ENCODE results near the gene GPRC5B.

The GPRC5B gene, protein sequence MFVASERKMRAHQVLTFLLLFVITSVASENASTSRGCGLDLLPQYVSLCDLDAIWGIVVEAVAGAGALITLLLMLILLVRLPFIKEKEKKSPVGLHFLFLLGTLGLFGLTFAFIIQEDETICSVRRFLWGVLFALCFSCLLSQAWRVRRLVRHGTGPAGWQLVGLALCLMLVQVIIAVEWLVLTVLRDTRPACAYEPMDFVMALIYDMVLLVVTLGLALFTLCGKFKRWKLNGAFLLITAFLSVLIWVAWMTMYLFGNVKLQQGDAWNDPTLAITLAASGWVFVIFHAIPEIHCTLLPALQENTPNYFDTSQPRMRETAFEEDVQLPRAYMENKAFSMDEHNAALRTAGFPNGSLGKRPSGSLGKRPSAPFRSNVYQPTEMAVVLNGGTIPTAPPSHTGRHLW

DNA sequence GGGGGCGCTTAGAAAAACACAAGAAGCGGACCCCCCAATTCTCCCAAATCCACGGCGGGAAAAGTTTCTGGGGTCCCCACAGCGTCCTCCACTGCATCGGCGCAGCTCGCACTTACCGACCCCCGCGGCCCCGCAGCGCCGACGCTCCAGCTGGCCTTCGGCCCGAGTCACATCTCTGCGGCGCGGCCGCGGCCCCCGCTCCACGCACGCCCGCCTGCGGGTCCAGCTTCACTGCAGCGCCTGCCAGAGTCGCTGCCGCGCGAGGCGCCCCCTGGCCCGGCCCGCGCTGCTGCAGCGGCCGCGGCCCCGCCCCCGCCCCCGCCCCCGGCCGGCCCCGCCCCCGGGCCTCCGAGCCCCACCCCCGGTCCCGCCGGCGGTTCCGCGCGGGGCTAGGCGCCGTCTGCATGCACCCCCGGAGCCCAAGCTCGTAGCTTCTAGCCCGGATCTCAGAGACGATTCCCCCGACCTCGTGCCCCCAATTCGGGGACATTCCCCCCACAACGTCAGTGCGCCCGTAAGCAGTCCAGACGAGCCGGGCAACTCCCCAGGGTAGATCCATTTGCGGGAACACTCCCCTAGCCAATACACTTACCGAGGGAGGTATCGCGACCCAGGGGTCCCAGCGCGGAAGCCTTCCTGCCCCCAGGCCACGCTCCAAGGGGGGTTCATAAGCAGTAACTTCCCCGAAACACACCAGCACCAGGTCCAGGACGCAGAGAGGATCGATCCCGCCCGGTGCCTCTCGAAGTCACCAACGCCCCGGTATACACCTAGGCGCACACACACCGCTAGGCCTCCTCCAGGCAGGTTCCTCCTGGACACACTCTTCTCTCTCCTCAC lies at the start of gene GPRC5B:
Gene GPRC5B (minus strand): TSS at position 238 of the 840 bp plus-strand sequence. CDS start 12,003 bp downstream, outside the sequence.
- peak; percentile 12 for DNase-seq

DNA sequence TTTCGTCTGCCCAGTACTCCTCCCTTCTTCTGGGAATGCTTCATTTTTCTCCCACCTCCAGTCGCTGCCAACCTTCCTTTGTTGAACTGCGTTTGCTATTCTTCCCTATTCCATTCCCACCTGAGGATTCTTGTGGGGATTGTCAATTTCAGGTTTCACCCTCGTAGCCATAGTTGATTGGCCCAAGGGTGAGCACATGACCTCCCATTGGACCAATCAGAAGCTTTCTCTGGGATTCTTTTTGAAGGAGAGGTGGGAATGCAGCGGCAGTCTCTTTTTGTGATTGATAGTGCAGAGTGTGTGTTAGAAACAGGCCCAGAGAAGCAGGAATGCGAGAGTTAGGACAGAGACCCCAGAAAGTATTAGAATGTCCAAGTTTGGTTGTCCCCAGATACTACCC lies 49.1 kb upstream of the GPRC5B start:
- DNase-seq: no peak

DNA sequence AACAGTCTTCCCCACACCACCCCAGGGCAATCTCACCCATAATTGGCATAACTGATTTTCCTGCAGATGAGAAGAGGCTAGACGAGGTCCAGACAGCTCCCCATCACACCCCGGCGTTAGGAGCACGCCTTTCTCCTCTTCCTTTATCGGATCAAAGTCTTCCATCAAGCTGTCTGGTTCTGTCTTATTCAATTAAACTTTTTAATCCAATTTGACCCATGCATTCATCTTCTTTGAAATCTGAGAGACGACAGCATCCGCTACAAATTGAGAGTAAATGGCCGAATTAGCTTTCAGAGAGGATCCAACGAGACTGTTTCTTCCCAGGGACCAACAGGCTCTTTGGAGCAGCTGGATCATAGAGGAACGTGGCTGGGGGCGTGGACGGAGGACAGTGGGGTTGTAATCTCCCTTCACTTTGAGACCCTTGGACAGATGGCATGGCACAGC lies 44.4 kb upstream of the GPRC5B start:
- no peak for DNase-seq

DNA sequence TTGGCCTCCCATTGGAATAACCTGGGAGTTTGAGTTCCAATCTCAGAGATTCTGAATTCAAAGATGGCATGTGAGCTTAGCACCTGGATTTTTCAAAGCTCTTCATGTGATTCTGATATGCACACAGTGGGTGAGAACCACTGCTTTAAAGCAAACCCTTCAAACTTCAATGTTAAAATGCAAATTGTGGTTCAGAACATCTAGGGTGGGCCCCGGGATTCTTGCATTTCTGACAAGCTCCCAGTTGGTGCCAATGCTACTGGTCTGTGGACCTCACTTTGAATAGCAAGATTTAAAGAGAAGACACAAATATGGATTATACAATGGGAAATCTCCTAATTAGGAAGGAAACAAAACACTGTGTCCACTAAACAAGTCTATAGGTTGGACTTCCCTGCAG lies 43.8 kb upstream of the GPRC5B start:
- no peak for DNase-seq

DNA sequence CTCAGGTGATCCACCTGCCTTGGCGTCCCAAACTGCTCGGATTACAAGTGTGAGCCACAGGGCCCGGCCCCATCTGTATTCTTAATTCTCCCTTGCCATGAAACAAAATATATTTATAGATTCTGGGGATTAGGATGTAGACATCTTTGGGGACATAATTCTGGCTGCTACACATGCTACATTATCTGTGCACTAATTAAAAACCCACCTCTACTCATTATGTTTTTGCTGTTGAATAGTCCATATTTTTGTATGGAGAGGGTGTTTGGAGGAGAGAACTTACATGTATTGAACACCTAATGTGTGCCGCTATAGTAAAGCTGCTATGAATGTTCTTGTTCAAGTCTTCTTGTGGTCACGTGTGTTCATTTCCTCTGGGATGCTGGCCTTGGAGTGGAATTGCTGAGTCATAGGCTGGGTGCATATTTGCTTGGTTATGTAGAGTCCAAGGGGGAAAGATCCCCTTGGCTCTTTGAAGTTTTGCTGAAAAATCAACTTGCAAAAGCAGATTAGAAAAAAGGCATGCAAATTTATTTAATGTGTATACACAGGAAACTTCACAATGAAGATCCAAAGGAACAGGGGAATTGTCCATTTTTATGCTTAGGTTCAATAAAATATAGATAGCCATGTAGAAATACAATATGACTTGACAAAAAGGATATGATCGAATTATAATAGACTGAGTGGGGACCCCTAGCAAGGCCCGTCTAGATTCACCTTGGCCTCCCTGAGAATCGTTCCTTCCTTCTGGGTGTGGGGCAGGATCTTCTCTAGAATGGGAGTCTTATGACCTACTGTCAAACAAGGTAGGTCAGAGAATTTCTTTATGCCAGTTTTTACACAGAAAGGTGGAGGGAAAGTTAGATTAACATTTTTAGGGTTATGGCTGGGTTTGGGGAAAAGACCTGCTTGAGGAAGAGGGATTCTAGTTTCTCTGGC lies 42.1 kb upstream of the GPRC5B start:
- no peak for DNase-seq

DNA sequence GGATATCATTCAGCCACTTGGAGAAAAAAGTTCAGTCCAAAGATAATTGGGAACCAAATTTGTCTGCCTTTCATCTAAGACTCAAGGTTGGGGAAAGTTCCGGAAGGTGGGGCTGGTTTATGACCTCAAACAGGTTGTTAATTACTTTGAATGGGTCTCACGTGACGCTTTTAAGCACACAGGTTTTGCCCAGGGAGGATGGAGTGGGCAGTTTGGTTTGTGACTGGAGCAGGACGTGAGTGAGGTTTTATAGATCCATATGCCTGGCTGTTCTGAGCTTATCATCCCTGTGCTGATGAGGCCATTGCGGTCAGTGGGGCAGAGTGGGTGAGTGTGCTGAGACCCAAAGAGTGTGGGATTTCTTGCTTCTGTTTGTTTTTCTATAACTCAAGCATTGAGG lies 38.7 kb upstream of the GPRC5B start:
- DNase-seq: no peak

DNA sequence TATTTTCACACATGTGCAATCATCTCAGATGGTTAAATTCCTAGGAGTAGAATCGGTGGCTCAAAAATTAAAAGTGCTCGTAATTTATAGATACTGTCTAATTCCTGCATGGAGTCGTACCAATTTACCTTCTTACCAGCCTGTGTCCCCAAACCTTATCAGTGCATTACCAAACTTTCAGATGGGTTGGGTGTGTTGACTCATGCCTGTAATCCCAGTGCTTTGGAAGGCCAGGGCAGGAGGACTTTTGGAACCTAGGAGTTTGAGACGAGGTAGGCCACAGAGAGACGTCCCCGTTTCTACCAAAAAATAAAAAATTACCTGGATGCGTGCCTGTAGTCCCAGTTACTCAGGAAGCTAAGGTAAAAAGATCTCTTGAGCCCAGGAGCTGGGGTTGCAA lies 34.5 kb upstream of the GPRC5B start:
- no peak for DNase-seq

DNA sequence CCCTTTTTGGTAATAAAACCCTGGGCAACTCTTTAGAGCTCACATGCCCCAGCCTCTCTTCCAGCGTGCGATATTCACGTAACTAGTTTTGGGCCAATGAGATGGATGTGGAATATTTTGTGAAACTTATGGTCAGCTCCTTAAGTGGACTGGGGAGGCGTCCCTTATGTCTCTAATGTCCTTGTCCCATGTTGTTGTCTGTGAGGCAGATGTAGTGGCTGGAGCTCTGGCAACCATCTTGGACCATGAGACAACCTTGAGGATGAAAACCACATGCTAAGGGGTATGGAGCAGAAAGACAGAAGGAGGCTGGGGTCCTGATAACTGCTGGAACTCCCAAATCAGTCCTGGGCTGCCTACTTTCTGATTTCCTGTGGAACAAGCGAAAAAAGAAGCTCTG lies 31.4 kb upstream of the GPRC5B start:
- DNase-seq: no peak

DNA sequence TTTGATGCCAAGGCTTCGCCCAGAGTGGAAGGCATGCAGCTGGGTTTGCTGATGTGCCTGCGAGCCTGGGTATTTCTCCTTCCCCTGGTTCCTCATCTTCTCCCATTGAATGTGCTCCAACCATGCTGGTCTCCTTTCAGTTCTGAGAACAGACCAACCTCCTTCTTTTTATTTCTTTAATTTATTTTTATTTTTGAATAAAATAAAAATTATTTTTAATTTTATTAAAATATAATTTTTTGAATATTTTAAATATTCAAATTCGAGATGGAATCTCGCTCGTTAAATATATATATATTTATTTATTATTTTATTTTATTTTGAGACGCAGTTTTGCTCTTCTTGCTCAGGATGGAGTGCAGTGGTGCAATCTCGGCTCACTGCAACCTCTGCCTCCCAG lies 30.2 kb upstream of the GPRC5B start:
- DNase-seq: no peak

DNA sequence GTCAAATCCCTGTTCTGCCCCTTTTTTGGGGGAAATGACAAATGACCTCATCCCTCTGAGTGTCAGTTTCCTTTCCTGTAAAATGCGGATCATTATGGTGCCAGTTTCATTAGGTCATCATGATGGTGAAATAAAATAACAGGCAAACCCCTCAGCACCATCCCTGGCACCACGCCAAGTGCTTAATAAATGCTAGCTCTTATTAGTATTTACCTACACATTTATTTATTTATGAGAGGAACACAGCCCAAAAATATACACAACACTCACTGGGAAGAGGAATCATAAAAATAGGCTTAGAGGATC lies 28.6 kb upstream of the GPRC5B start:
- peak; percentile 41 for DNase-seq

DNA sequence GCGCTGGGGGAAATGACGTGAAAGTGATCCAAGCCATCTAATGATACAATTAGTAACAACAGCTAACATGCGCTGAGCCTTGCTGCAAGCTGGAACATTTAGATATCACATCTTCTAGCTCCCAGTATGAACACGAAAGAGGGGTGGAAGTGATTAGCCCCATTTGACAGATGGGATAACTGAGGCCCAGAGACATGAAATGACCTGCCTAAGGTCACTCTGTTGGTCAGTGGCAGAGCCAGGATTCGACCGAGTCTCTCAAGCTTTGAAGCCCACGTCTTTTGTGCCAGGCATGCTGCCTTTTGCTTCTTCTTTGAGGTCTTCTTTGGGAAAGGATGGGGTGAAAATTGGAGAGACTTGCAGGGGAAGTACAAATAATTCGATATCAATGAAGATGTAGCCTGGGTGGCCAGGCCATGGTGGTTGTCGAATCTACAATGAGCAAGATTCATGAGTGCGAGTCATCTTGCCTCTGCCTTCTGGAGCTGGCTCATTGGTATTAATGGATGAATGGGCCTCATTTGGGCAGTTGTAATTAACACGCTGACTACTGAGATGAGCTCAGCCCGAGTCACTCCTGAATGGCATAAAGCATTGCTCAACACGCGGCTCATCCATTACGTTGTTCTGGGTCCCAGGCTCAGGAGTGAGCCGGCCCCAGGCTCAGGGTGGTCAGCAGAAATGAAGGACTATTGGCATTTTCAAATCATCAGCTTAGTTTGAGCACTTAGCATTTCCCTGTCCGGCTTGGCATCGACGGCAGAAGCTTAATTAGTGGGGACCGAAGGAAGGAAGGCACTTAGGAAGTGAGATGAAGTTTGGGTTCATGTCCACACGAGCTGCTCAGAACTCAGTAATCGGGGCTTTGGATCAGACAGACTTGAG lies 28.0 kb upstream of the GPRC5B start:
- no peak for DNase-seq

DNA sequence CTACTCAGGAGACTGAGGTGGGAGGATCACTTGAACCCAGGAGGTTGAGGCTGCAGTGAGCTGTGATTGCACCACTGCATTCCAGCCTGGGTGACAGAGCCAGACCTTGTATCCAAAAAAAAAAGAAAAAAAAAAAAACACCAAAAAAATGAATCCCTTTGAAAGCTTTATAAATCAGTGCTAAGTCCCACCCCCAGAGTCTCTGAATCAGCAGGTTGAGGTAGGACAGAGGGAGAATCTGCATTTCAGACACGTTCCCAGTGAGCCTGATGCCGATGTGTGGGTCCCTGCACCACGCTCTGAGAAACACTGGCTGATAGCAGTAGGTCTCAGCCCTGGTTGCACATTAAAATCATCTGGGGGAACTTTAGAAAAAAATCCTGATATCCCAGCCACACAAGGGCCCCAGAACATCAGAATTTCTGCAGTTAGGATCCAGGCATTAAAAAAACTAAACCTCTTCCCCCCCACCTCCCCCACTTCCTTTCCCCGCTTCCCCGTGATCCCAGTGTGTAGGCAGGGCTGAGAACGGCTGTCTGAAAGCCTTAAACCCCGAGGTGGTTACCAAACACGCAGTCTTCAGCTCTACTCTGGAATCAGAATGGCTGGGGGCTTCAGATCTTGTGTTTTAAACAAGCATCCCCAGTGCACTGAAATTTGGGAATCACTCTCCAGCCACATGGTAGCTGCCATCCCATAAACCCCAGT lies 27.3 kb upstream of the GPRC5B start:
- no peak for DNase-seq

DNA sequence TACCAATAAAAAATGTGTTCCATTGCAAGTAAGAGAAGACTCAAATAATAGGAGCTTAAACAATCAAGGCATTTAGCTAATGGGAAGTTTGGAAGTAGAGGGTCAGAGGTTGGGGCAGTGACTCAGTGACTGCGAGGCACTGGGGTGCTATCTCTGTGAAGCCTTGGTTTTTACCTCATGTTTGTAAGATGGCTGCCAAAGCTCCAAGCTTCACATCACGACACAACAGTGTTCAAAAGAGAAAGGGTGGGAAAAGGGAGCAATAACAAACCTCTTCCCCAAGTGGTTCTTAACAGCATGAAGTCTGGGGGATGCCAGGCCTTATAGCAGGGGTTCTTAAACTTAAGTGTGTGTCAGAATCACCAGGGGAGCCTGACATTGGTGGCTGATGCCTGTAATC lies 26.6 kb upstream of the GPRC5B start:
- no peak for DNase-seq

DNA sequence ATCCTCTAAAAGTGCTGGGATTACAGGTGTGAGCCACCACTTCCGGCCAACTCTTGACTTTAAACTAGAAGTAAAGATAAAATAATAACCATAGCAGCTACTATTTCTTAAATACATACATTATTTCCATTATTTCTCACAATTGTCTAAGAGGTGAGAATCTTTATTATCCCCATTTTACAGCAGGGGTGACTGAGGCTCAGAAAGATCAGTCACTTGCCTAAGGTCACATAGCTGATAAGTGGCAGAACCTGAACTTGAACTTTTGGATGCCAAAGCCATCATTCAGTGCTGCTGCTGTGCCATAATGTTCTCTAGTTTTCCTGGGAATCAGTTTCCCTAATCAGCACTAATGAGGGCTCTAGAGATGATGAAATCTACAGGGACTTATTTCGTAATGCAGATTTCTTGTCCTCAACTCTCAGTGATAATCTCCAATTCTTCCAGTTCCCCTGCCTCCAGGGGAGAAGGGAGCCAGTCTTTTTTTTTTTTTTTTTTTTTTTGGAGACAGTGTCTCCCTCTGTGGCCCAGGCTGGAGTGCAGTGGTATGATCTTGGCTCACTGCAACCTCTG lies 25.2 kb upstream of the GPRC5B start:
- no peak for DNase-seq

DNA sequence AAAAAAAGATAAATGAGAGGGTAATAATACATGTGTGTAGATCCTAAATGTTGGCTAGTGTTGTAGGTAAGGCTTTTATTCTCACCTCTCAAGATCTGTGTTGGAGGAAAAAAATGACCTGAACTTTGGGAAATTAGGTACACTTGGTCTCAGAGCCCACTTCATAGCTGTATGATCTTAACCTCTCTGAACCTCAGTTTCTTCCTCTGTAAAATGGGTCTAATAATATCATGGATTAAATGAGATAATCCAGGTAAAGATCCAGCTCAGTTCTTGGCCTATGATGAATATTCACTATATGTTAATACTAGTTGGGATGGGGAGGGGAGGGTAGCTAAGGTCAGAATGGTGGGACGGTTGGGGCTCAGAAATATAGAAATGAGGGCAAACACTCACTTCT lies 24.3 kb upstream of the GPRC5B start:
- DNase-seq: no peak

DNA sequence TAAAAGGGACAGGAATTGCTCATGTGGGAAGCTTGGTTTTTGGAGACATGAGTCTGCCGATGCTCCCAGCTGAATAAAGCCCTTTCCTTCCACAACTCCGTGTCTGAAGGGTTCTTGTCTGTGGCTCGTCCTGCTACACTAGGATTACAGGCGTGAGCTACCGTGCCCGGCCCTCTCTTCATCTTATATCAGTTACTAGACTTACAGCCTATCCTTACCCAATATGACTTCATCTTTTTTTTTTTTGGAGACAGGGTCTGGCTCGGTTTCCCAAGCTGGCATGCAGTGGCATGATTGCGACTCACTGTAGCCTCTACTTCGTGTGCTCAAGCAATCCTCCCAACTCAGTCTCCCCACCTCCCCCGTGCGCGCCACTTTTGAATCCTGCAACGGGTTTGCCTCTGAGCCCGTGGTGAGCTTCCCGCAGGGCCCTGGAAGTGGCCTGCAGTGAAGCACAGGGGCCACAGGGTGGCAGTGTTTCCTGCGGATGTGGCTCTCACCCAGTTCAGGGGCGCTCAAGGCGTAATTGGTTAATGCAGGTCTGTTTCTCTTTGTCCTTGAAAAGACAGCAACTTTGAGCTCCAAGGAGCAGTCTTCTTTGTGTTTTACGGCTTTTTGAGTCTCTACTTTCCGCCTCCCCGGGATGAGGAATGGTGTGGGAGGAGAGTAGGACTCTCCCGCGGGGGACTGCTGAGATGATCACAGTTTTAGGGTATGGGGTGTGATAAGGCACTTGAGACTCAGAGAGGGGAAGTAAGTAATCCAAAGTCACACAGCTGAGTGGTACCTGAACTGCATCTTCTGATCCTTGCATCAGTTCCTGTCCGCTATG lies 22.7 kb upstream of the GPRC5B start:
- peak; percentile 54 for DNase-seq

DNA sequence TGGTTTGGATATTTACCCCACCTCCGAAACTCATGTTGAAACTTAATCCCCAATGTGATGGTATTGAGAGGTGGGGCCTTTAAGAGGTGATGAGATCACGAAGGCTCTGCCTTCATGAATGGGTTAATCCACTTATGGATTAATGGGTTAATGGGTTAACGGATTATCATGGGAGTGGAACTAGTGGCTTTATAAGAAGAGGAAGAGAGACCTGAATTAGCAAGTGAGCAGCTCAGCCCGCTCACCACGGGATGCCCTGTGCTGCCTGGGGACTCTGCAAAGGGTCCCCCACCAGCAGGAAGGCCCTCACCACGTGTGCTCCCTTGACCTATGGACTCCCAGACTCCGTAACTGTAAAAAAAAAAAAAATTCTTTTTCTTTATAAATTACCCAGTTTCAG lies 16.5 kb upstream of the GPRC5B start:
- no peak for DNase-seq

DNA sequence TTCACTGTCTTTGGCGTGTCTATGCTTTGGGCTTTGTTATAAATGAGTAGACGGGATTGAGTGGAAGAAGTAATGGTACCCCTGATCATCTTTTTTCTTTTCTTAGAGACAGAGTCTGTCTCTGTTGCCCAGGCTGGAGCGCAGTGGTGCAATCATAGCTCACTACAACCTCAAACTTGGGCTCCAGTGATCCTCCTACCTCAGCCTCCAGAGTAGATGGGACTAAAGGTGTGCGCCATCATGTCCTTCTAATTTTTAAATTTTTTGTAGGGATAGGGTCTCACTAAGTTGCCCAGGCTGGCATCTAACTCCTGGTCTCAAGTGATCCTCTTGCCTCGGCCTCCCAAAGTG lies 14.9 kb upstream of the GPRC5B start:
- no peak for DNase-seq

DNA sequence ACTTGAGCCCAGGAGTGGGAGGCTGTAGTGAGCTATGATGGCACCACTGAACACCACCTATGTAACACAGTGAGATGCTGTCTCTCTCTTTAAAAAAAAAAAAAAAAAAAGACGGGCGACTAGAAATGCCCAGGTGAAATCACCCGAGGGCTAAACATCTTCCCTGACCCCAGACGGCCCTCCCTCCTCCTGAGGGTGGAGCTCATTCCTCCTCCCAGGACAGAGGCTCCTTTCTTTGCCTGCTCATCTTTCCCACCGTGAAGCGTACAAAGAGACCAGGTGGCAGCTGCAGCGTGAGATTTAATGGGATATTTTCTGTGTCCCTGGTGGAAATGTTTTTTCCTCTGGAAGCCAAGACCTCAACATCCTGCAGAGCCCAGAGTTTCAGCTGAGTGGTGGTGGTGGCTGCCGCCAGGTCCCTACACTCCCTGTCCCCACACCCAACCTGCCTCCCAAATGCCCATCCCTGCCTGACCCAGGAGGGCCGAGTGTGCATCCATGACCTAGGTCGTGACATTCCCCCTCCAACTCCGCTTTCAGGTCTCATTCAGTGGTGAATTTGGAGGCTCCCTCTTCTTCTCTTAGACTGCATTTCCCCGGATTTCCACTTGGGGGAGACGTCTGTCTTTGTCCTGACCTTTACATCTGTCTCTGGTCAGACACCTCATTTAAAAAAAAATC lies 14.4 kb upstream of the GPRC5B start:
- DNase-seq: peak; percentile 34

DNA sequence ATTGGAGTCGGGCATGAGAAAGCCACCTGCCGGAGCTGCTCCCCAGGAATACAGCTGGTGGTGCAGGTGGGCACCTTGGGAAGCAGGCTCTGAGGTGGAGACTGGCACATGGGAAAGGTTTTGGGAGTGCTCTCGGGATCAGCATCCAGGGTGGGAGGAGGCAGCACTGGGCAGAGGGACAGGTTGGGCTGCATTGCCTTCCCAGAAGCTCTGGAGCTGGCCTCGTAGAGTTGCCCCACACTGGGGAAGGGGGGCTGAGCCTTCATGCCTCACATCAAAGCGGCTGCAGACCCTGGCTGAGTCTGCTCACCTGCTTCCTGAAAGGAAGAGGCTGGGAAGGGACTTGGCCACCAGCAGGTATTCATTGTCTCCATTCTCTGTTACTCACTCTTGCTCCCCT lies 13.5 kb upstream of the GPRC5B start:
- DNase-seq: no peak

Measured in NCI-H1105 treated with DMSO at 0.1 percent for 48 hours (cell line).